GM10847 (cell line): ENCODE data around the gene LGR5.

Experiments used
- POLR2A ChIP-seq: IDR thresholded peaks from 2 replicates; pipeline ENCODE4 v1.6.1; 2011; ENCODE audit not compliant: insufficient read length; ENCODE audit errors: extremely low read depth

LGR5 gene

GRCh38 chr12:71625476-71625875 lies 185.9 kb downstream of the LGR5 start:
- no peak for TF ChIP-seq POLR2A

DNA sequence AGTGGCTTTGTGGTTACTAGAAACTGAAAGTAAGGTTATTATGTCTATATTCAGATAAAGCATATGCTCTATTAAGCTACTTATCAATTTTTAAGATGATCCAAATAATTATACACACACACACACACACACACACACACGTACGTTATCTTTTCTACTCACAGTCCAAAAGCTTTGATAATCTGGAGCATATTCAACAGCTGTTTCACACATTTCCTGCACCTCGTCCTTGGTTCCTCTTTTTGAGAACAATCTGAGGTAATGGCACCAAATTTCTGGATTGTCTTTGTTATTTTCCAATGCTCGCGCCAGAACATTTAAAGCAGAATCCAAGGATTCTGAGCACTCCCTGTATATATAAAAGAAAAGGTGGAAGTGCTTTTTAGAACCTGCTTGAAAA lies 186.5 kb downstream of the LGR5 start:
- no peak for TF ChIP-seq POLR2A

DNA sequence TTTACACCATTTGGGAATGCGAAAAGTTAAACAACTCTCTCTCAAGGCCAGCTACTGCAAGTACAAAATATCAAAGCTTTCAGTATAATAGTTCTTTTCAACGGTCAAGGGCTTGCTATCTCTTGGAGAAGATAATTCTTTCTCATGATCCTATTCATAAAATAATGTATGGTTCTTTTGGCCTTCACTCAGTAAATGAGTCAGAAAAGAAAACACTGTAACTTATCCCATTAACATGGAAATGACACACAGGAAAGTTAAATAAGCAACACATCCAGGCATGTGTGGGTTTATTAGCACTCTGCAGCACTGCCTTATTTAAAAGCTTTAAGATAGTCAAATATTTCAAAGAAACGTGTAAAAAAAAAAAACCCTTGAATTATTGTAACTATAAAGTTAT lies 187.2 kb downstream of the LGR5 start:
- no peak for TF ChIP-seq POLR2A

DNA sequence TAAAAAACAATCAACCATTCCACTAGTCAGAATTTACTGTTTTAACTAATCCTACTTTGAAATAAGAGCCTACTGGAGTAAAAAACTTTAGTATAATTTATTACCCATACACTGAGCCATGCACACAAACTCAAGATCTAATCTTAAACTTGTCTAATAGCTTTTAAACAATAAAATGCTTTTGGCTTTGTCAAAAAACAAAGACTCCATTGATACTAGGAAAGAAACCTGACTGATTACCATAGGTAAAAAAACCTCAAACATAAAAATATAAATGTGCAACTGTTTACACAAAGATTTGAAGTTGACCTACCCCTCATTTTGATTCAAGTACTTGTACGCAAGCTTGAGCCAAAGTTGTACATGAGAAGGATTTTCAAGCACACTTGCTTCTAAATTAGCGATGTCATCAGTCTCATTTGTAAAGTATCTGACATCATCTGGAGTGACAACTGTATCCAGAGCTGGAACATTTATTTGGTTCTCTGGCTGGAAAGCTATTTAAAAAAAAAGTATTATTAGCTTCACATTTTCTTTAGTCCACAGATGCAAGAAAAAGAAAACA lies 187.9 kb downstream of the LGR5 start:
- no peak for TF ChIP-seq POLR2A
